Stimulated activated CD8-positive, alpha-beta memory T cell treated with anti-CD3 and anti-CD28 coated beads, Interleukin-12 subunit alpha, Interleukin-12 subunit beta, amount 100 ng/mL, for 24 hours (primary cell): ENCODE results near the gene TEDC2.

Experiments used
- DNase-seq: peaks from one replicate; pipeline ENCODE4 v3.0.0-alpha.2; 2020; ENCODE audit errors: extremely low read depth

Gene TEDC2

DNA sequence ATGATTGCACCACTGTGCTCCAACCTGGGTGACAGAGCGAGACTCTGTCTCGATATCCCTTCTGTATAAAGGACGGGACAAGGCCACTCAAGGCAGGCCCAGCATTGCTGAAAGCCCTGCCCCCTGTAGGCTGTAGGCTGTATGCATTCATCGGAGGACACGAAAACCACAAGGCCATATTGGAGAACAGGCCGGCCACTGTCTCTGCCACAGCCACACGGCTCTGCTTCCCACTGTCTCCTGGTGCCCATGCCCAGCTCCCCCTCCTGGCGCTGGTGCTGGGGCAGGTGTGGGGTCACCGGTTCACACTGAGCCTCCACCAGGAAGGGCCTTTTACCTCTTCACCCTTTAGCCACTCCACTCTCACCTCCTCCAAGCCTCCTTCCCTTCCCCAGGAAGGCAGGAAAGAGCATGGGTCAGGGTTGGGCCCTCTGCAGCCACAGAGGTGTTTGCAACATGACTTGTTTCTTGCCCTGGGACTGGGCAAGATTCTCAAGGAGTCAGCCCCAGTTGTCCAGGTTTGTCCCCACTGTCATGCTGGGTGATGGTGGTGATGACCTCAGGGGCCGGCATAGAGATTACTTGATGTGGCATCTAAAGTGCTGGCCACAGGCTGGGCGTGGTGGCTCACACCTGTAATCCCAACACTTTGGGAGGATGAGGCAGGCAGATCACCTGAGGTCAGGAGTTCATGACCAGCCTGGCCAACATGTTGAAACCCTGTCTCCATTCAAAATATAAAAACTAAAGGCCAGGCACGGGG is 5.9 kb downstream of the TEDC2 start:
- no peak for DNase-seq

DNA sequence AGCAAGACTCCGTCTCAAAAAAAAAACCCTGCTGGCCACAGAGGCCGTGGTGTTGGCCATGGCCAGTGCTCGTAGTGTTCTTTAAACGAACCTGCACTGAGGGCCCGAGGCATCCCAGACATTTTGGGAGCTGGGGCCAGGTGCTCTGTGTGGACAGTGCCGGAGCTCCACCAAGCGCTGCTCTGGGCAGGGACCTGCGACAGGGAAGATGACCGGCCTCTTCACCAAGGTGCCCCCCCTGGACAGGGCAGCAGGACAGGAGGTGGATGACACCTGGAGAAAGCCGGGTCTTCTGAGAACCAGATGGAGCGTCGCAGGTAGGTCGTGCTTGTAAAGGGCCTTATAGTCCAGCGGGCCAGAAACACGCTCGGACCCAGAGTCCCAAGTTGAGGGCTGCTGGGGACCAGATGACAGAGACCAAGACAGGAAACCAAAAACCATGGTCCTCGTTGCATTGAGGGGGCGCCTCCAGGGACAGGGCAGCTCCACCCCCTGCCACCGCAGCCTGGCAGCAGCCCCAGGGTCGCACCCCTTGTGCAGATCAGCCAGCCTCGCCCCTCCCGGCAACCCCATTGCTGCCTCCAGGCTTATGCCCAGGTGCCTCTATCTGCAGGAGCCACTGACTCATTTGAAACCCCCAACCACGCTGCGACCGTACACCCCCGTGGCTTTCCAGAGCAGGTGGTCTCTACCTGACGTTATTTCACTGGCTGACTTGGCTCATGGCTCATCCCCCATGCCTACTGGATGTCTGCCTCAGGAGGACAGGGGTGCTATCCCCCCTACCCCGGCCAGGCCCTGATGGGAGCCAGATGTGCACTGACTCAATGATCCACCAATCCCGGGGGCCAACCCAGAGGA is 7.0 kb downstream of the TEDC2 start:
- no peak for DNase-seq

DNA sequence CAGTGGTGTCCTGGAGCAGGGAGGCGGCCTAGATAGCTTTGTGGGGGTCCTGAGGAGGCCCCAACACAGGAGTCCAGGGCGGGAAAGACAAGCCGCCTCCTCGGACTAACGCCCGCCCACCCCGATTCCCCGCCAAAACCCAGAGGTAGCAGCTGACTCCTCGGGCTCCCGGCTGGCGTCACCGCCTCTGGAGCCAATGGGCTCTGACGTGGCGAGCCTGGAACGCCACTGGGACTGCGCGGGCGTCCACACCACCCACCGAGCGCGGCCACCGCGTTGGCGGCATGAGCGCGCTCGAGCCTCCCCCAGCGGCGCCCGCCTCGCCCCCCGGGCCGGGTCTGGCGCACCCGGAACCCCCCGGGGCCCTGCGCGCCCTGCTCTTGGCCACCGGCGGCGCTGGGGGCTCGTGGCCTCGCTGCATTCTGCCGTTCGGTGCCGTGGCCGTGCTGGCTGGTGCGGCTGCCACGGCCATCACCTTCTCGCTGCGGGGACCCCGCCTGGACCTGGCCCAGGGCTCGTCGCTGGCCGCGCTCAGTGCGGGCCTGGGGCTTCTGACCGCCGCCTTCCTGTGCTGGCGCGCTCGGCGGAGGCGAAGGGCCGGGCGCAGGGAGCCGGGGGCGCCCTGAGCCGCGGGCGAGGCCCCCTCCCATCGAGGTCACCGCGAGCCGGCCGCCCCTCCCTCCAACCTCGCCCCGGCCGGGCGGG is 7.8 kb downstream of the TEDC2 start:
- no peak for DNase-seq

DNA sequence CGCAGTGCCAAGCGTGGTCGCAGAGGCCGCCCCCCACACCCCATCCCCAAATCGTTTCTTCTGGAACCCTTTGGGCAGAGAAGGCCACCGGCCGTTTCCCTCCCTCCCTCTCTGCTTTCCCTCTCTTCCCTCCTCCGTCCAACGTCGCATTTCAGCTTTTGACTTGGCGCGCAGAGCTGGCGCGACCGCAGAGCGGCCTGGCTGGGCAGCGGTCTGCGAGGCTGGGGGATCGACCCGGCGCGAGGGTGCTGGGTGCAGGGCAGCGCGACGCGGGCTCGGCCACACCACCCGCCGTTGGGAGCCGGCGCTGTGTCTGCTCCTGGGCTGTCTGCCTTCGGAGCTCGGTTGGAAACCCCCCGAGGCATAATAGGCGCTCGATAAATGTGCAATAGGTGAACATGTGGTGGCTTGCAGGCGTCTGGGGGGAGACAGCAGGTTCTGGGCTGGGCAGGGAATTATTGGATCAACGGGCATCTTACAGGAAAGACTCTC is 8.4 kb downstream of the TEDC2 start:
- DNase-seq: no peak

DNA sequence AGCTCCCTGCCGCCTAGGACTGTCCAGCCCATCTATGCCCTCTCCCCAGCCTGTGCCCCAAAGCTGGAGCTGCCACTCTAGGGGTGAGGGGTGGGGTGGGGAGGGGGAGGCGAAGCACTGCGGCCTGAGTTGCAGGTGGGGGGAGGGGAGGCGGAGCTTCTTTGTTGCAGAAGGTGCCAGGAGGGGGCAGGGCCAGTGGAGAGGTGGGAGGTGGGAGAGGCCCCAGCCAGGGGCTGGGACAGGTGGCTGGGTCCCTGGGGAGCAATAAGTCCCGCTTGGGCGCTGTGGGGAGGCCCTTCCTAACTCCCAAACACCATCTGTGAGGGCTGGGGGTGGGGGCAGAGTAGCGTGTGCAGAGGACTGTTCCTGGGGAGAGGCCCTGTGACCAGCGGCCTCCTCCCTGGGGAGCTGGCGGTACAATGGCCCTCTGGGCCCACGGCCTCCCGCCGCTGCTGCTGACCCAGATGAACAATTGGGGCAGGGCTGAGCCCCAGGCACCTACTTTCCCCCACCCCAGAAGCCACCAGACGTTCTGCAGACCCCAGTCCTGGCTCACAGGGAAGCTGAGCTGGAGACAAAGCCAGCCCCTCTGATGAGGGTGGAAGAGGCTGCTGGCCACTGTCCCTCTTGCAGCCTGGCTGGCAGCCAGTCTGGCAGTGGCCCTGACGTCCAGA is 9.0 kb downstream of the TEDC2 start:
- DNase-seq: no peak

DNA sequence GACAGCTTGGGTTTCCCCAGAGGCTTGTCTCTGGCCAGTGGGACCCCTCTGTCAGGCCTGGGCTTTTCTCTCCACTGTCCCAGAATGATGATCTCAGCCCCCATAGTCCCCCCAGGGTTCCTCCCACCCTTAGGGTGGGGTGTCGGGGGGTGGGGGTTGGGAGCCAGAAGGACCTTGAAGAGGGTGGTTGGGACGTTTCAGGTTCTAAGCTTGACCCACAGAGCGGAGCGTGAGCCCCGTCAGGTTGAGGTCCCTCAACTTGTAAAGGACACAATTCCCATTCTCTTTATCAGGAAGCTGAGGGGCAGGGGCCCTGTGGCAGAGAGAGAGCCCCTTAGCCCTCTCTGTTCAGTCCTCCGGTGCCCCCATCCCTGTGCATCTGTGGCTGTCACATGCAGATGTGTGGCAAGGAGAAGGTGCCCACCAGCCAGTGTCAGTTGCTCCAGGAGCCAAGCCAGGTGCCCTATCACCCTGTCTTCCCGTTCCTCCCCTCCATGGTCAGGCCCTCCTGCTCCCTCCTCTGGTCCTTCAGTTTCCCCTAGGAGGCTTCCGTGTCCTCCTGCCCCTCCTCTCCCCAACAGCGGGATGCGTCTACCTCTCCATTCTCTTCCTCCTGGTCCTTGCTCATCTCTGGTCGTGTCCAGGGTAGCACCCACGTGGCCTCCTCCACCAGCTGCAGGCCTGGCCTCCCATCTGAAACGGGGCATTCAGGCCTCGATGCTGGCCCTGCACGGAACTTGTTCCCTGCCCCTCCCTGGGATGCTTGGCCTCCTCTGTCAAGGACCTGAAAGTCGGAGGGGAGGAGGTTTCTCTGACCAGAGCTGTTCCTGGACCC is 9.7 kb downstream of the TEDC2 start:
- DNase-seq: no peak

DNA sequence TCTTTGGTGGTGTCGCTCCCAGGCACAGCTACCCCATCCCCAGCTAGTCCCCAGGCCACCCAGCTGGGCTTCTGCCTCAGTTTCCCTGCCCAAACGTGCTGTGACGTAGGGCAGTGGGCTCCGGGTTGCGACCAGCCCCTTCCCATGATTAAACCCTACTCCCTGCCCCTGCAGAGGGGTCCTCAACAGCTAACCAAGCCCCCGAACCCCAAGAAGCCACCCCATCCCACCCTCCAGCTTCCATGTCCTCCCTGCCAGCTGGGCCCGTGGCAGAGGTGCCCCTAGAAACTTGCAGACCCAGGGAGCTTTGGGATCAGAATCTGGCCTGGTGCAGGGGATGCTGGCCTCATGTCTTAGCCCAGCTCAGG is 10.3 kb downstream of the TEDC2 start:
- DNase-seq: no peak

DNA sequence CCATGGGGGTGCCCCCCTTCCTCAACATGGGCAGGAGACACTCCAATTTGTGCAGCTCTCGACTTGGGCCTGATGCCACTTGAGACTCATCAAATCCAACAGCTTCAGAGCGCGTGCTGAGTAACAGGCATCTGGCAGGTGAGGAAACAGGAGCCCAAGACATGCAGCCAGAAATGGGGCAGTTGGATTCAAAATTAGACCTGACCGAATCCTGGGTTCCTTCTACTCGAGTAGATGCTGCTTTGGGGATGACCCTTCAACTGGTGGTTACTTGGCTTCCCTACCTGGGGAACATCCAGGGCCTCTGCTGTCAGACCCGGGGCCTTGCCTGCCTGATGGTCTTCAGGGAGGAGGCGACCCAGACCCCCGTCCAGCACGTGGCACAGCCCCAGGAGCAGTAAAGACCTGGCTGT is 10.7 kb downstream of the TEDC2 start:
- DNase-seq: no peak

DNA sequence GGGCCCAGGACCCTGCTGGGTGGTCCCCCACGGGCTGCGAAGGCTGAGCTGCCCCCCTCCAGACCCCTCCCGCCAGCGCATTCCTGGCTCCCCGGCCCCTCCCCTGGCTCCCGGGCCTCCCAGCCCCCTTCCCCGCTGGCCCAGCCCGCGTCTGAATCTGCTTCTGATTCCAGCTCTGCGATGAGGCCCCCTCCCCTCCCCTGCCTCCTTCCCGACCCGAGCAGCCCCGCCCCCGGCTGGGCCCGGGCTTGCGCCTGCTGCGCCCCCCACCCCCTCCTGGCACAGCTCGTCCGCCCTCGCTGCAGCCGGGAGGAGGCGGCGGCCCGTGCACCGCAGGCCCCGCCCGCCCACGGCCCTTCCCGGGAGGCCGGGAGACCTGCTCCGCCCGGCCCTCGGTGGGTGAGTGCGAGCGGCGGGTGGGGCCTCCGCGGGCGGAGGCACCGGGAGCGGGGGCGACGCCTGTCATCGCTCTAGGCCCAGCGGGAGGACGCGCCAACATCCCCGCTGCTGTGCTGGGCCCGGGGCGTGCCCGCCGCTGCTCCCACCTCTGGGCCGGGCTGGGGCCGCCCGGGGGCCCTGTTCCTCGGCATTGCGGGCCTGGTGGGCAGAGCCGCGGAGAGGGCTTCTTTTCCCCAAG is 11.2 kb downstream of the TEDC2 start, which contains the start of gene NTN3:
NTN3 (plus strand) TSS at position 282 of the 637 bp plus-strand sequence. CDS start 405 bp downstream, outside the sequence.
- no peak for DNase-seq

DNA sequence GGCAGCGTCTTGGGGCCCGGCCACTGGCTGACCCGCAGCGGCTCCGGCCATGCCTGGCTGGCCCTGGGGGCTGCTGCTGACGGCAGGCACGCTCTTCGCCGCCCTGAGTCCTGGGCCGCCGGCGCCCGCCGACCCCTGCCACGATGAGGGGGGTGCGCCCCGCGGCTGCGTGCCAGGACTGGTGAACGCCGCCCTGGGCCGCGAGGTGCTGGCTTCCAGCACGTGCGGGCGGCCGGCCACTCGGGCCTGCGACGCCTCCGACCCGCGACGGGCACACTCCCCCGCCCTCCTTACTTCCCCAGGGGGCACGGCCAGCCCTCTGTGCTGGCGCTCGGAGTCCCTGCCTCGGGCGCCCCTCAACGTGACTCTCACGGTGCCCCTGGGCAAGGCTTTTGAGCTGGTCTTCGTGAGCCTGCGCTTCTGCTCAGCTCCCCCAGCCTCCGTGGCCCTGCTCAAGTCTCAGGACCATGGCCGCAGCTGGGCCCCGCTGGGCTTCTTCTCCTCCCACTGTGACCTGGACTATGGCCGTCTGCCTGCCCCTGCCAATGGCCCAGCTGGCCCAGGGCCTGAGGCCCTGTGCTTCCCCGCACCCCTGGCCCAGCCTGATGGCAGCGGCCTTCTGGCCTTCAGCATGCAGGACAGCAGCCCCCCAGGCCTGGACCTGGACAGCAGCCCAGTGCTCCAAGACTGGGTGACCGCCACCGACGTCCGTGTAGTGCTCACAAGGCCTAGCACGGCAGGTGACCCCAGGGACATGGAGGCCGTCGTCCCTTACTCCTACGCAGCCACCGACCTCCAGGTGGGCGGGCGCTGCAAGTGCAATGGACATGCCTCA is 12.0 kb downstream of the TEDC2 start:
- no peak for DNase-seq

DNA sequence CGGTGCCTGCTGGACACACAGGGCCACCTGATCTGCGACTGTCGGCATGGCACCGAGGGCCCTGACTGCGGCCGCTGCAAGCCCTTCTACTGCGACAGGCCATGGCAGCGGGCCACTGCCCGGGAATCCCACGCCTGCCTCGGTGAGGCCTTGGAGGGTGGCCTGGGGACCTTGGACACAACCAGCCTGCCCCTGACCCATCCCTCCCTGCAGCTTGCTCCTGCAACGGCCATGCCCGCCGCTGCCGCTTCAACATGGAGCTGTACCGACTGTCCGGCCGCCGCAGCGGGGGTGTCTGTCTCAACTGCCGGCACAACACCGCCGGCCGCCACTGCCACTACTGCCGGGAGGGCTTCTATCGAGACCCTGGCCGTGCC is 12.6 kb downstream of the TEDC2 start:
- DNase-seq: no peak

DNA sequence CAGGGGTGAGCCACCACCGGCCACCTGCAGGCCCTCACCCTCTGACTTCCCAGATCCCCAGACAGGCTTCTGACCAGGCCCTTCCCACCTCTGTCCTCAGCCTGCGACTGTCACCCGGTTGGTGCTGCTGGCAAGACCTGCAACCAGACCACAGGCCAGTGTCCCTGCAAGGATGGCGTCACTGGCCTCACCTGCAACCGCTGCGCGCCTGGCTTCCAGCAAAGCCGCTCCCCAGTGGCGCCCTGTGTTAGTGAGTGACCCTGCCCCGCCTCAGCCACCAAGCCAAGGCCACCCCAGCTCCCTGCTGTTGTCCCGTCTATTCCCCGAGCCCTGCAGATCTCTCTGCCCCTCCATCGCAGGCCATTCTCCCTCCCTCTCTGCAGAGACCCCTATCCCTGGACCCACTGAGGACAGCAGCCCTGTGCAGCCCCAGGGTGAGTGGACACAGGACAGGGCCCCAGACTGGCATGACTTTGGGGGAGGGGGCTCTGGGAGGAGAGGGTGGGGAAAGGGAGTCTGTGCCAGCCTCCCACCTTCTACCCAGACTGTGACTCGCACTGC is 13.1 kb downstream of the TEDC2 start:
- no peak for DNase-seq

DNA sequence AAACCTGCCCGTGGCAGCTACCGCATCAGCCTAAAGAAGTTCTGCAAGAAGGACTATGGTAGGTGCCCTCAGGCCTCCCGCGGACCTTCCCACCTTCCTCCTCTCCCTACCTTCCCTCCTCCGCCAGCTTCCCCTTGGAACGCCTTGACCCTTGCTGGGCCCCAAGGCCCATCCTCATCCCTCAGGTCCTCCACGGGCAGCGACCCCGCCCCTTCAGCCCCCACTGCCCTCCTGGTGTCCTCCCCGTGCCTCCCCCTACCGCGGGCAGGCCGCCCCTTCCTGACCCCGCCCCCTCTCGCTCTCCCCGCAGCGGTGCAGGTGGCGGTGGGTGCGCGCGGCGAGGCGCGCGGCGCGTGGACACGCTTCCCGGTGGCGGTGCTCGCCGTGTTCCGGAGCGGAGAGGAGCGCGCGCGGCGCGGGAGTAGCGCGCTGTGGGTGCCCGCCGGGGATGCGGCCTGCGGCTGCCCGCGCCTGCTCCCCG is 13.6 kb downstream of the TEDC2 start:
- DNase-seq: no peak

DNA sequence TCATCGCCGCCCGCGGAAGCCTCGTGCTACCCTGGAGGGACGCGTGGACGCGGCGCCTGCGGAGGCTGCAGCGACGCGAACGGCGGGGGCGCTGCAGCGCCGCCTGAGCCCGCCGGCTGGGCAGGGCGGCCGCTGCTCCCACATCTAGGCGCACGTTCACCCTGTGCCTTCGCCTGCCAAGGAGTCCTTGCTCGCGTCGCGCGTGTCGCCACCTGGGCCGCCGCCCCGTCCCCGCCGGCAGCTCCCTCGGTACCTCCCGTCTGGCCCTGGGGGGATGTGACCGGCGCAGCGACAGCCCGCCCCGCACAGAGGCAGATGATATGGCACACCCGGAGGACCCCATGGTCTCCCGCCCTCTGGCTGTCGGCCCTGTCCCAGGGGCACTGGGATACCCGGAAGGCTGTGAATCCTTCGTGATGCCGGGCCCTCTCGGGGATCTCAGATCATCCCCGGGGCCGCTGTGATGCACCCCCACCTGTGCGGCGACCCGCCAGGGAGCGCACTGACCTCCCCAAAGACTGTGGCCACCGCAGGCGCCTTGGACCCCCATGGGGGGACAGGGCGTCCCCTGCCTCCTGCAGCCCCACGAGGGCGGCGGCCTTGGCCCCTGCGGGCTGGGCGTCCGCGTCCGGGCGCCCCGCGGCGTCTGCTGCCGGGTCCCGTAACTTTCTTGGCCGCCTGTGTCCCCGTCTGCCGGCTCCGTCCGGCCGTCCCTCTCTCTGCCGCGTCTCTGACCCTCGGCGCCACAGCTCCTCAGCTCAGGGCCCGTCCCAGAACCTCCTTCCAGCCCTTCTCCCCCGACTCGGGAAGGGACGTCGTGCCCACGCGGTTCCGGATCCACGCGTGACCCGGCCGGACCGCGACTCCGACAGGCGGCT is 14.3 kb downstream of the TEDC2 start:
- no peak for DNase-seq

DNA sequence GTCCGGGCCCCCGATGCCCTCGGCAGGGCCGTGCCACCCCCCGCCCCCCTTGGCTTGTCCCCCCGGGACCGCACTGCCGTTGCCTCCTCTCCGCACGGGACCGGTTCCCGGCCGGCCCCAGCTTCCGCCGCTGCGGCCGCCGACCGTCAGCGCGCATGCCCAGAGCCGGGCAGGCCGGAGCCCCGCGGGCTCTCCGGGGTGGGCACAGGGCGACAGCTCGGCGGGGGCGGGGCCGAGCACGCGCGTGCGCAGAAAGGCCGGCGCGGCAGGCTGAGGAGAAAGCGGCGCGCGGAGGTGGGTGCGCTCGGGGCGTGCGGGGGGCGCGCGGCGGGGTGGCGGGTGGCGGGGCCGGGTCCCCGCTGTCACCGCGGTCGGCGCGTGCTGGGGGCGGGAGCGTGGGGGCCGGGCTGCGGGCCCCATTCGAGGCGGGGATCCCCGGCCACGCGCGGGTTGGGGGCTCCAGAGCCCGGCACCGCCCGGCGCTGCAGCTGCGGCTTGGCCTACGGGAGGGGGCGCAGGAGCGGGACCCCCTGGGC is 15.0 kb downstream of the TEDC2 start, which contains the start of gene TBC1D24:
TBC1D24 (plus strand) TSS at position 251 of the 536 bp plus-strand sequence. CDS start 21,022 bp downstream, outside the sequence.
- peak; percentile 59 for DNase-seq

DNA sequence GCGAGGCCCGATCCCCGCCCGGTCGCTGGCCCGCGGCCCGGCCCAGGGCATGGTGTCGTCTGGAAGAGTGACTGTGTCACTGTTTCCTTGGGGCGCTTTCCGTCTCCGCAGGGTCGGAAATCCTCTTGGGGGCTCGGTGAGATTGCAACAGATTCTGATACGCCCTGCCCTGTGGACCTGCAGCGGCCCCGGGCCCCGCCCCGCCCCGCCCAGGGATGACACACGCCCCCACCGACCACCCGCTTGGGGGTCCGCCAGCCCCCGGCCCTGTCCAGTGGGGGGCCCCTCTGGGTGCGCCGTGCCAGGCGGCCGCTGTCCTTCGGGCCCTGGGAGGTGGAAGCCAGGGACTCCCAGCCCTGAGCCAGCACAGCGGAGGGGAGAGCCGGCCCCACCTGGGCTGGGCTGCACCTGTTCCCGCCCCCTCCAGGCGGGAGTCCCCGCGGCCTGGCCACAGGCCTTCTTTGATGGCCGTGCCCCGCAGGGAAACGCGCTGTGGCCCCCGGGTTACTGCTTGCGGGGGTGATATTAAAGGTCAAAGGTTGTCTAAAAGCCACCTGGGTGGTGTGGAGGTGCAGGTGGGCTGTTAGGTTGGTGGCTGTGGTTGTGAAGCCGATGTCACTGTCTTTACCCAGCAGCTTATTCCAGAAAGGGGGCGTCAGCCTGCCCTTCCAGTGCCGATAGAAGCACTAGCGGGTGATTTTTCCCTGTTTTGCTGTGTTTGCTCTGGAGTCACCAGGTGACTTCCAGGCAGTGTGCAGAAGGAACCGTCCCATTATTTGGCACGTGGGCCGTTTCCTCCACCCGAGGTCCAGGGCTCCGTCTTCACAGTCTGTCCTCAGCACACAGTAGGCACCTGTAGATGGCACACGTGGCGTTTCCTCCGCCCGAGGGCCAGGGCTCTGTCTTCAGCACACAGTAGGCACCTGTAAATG is 15.8 kb downstream of the TEDC2 start:
- DNase-seq: no peak
